AG08395 (cell line): ENCODE measurements around the gene KDM2B.
A peak's percentile ranks its signal among the peaks of the same experiment; 100 is the strongest.
"Not testable (repeated sequence)": the region's sequence is repeated elsewhere in the genome, so short reads cannot be mapped to it uniquely, and the experiment has no call there.

Source experiments
- DNase-seq: peaks from one replicate; pipeline ENCODE4 v3.0.0; 2012; ENCODE audit warnings: mixed read lengths, low spot score

Gene KDM2B

GRCh38 chr12:121503395-121503794 lies 77.4 kb downstream of the KDM2B start:
- no peak for DNase-seq

DNA sequence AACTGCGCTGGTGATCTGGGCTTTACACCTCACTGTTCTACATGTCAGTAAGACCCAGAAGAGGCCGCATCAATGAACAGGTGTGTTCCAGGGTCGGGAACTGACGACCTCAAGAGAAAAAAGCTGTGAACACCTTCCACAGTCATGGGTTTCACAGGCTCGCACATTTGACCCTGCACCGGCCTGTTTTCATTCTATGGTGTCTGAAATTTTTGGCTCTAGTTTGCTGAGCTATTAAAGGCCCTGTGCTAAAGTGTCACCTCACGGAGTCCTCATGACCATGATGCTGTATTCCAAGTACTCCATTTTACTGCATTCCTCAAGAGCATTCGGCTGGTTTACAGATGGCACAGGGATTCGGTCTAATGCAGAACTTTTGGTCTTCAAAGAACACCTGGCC lies 78.9 kb downstream of the KDM2B start:
- DNase-seq: no peak

GRCh38 chr12:121499929-121500793 lies 80.7 kb downstream of the KDM2B start:
- DNase-seq: peak; percentile 93

GRCh38 chr12:121495746-121496145 lies 85.1 kb downstream of the KDM2B start:
- DNase-seq: no peak

- DNase-seq: peak; percentile 76
Observed at GRCh38 chr12:121494093-121494787, 86.6 kb downstream of the KDM2B start.

DNA sequence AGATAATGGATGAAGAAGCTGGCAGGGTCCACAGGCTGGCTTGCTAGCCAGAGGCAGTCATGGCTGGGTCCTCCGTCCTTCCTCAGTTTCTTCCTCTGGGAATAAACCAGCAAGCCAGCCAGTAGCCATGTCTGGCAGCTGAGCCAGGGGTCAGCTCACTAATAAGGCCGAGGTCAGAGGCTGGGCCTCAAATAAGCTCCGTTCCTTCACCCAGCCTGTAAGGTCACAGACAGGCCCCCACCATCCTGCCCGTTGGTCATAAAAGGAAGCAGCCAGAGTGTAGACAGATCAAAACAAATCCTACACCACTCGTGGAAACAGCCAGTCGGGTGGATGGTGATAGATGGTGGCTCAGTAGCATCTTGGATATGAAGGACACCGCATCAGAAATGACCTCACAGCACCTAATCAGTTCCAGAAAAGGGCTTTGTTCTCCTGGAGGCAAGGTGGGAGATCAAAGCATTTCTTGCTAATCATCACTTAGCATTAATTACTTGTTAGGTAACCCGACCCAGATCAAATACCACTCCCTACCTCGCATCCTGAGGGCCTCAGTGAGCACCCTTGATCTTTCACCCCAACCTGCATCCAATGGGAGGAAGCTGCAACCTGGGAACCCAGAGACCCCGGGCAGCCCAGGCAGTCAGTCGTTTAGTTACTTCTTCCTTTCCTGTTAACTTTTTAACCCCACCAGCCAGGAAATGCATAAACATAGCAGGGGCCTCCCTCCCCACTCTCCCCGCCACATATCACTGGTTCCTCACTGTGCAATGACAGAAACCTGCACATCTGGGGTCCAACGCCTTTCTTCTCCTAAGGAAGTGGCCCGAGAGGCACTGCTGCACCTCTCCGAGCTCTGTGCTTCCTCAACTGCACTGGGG lies 90.2 kb downstream of the KDM2B start:
- DNase-seq: no peak

GRCh38 chr12:121489874-121490273 lies 90.9 kb downstream of the KDM2B start:
- DNase-seq: no peak

GRCh38 chr12:121484967-121485366 lies 95.9 kb downstream of the KDM2B start:
- no peak for DNase-seq

DNA sequence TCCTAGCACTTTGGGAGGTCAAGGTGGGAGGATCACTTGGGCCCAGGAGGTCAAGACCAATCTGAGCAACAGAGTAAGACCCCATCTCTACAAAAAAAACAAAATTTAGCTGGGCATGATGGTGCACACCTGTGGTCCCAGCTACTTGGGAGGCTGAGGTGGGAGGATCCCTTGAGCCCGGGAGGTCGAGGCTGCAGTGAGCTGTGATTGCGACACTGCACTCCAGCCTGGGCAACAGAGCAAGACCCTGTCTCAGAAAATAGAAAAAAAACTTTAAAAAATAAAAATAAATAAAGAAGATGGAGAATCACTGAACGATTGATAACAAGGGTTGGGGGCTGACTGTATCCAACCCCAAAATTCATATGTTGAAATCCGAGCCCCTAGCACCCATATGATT lies 96.3 kb downstream of the KDM2B start:
- not testable (repeated sequence) for DNase-seq

GRCh38 chr12:121483949-121484348 lies 96.9 kb downstream of the KDM2B start:
- no peak for DNase-seq

- DNase-seq: no peak
Observed at GRCh38 chr12:121476477-121476876, 104.3 kb downstream of the KDM2B start.

DNA sequence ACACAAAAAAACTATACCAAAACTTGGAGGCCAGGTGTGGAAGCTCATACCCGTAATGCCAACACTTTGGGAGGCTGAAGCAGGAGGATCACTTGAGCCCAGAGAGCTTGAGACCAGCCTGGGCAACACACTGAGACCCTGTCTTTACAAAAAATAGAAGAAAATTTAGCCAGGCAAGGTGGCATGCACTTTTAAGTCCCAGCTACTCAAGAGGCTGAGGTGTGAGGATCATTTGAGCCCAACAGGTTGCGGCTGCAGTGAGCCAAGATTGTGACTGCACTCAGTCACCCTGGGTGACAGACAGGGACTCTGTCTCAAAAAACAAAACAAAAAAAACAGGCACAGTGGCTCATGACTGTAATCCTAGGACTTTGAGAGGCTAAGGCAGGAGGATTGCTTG lies 105.5 kb downstream of the KDM2B start:
- DNase-seq: no peak

DNA sequence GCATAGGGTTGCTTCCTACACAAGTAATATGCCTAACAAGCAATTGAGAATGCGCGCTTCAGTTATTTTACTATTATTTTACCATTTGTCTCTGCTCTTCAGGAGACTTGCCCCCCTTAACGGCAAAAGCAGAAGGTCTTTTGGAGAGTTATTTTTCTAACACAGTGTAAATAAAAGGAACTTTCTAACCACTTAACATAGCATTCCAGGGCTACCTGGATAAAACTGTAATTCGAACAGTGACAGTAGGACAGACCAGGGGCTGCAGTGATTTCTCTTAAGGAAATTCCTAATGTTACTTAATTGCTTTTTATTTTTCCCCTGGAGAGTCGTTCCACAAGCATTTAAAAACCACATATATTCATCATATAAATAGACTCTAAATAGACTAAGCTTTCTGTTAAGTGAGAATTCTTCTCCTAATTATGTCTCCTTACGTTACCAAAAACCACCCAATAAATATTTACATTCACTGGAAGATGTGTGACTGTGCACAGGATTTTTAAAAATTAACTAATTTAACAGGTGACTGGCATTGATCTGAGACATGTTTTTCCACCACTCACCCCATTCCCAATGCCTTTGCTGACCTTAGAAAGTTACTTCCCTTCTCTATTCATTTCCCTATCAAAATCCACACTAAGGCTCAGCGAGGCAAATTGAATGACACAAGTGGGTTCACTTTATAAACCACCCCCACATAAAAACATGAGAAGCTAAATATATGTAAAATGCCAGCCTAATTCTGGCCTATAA lies 108.5 kb downstream of the KDM2B start:
- DNase-seq: no peak

GRCh38 chr12:121470751-121471150 lies 110.1 kb downstream of the KDM2B start:
- no peak for DNase-seq

DNA sequence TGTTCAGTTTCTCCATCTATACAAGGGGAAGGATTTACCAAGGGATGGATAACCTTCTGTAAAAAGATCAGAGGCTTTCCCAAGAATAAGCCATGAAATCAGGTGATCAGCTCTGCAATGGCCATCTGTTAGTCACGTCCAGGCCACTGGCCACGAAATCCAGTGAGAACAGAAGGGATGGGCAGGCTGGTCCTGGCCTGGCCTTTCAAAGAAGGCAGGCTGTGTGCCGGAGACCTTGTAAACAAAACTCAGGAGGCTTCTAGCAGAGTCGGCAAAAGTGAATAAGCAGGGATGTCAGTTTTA lies 112.4 kb downstream of the KDM2B start:
- no peak for DNase-seq

DNA sequence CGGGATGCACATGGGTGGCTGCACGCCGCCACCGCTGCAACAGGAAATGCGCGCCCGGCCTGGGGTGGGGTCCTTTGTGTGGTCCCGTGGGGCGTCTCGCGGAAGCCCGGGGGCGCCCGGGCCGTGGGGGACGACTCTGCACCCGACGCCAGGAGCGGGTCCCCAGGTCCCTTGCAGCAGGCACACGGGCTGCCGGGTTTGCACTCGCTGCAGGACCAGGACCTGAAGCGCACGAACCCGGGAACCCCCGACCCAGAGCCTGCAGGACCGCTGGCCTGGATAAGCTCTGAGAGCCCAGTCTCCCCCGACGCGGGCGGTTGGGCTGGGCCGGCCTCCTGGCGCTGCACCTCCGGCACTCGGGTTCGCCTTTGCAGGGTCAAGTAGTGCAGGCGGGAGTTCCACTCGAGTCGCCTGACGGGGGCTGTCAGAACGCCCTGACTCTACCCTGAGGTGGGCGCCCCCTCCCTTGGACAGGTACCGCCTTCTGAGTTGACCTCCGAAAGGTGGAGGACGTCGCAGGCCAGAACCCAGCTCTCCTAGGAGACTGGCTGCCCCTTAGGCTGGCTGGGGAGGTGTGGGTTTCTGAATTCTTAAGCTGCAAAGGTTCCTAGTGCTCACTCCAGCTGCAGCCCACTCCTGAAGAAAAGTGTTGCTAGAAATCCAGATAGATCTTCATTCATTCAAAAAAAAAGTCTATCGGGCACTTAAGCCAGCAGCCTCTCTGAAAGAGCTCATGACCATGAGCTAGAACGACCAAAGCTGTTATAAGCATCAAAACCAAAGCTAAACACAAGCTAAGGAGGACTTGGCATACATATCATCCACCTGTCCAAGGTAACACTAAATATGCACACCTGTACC lies 113.0 kb downstream of the KDM2B start:
- DNase-seq: peak; percentile 18

DNA sequence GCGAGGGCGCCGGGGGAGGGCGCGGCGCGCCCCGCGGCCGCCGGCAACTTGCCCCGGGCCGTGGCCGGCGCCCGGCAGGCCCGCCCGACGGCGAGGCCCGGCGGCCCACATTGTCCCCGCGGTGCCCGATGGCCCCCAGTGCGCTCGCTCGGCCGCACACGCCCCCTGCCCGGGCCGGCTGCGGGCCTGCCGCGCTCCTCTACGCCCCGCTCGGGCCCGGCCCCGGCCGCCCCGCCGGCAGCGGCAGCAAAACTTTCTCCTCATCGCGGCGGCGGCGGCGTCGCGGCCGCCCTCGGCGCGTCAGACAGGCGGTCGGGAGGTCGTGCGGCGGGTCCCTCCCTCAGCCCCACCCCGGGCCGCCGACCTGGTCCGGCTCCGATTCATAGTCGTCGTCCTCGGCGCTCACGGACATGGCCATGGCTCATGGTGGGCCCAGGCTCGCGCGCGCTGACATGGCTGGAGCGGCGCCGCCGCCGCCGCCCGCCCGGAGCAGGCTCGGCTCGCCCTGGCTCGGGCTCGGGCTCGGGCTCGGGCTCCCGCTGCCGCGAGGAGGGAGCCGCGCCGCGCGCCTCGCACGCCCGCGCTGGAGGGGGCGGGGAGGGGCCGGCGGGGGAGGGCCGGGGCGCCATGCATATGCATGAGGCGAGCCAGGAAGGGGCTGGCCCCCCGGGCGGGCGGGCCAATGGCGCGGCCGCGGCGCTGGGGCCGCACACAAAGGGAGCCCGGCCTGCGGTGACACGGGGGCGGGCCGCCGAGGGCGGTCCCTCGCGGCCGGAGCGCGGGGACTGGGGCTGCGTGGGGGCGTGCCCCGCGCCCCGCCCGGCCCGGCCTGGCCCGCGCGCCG lies 113.8 kb downstream of the KDM2B start:
- DNase-seq: peak; percentile 96

- DNase-seq: peak; percentile 37
Observed at GRCh38 chr12:121465921-121466793, 114.7 kb downstream of the KDM2B start.

- DNase-seq: no peak
Observed at GRCh38 chr12:121464331-121464730, 116.5 kb downstream of the KDM2B start.
